HFF-Myc (cell line): ENCODE data around the gene CFAP410.

Source experiments
- DNase-seq: peaks from one replicate; pipeline ENCODE4 v3.0.0-alpha.2; 2011; ENCODE audit warnings: low read depth; ENCODE audit errors: extremely low read depth
- H3K4me3 ChIP-seq: replicated peaks from 2 replicates; pipeline ENCODE4 v1.5.1; 2011; ENCODE audit warnings: low read depth, mild to moderate bottlenecking, control low read depth, low read length
- CTCF ChIP-seq: IDR thresholded peaks from 2 replicates; pipeline ENCODE4 v1.5.1; 2012; ENCODE audit warnings: mild to moderate bottlenecking, low read depth, low read length, control low read depth; ENCODE audit errors: missing control alignments

Gene CFAP410

GRCh38 chr21:44320847-44321246, 18.3 kb downstream of the CFAP410 start:
- TF ChIP-seq CTCF = no peak
- no peak overlapping the region for H3K4me3 ChIP-seq
- no peak for DNase-seq

DNA sequence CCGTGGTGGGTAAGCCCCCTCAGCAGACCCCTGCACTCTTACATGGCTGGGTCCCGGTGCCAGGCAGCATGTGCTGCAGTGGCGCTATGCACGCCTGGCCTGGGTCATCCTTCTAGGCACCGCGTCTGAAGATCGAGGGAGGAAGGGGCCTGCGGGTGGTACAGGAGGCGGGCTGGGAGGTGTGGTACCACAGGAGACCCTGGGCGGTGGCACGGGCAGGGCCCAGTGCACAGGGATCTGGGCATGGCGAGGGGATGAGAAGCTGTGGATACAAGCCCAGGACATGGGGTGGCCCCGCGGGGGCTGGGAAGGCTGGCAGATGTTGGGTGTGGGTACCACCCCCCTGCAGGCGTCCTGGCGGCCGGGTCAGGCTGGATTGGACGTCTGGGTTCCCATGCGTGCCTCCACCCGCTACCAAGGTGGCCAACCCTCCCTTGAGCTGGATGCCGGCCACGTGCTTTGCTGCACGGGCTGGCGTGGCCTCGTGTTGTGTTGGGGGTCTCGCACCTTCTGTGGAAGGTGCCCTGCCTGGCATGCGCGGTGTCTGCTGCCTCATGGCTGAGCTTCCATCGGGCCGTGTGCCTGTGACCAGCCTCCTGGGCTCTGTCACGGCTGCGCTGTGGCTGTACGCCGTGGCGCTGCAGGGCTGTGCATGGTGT, 19.7 kb downstream of the CFAP410 start:
- DNase-seq = no peak
- no peak for TF ChIP-seq CTCF
- no peak overlapping the region for H3K4me3 ChIP-seq

DNA sequence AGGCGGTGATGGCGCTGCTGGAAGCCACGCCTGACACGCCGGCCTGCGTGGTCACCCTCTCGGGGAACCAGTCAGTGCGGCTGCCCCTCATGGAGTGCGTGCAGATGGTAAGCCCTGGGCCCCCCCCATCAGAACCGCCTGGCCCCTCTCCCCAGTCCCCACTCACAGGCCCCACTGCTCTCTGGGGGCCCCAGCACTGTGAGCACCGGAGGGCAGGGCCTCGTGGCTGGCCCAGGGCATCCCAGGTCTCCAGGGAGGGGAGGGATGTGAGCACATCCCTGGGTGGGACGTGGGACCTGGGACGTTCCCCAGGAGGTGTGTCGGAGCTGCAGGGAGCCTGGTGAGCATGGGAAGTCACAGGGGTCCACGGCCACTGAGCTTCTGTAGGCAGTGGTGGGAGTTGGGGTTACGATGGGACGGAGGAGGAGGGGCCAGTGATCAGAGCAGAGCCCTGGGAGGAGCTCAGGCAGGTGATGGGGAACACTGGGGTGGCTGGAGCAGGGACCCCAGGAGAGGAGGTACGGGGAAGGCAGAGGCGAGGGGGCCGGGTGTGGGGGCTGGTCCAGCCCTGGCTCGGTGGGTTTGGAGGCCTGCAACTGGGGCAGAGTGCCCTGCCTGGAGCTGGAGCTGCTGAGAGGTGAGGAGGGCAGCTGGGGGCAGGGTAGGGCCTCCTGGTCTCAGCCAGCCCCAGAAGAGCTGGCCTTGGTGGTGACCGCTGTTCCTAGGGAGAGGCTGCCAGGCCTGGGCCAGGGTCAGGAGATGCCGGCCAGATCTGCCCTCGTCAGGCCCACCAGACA, 20.5 kb downstream of the CFAP410 start:
- no peak for DNase-seq
- H3K4me3 ChIP-seq = no peak overlapping the region
- TF ChIP-seq CTCF = no peak

DNA sequence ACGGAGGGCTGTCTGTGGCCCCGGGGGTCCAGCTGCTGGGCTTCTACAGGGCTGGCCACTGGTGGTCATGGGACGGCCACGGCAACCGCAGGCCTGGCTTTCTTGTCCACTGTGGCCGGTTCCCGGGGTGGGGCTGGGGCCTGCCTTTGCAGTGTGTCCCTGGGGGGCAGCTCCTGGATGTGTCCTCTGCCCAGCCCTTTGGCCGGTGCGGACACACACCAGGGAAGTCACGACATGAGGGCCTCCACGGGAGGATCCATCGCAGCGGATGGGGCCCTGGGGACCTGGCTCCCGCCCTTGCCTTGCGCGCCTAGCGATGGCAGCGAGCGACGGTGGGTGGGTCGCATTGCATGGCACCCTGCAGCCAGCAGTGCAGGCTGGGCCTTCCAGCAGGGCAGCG, 21.3 kb downstream of the CFAP410 start:
- TF ChIP-seq CTCF = no peak
- DNase-seq = no peak
- no peak overlapping the region for H3K4me3 ChIP-seq

DNA sequence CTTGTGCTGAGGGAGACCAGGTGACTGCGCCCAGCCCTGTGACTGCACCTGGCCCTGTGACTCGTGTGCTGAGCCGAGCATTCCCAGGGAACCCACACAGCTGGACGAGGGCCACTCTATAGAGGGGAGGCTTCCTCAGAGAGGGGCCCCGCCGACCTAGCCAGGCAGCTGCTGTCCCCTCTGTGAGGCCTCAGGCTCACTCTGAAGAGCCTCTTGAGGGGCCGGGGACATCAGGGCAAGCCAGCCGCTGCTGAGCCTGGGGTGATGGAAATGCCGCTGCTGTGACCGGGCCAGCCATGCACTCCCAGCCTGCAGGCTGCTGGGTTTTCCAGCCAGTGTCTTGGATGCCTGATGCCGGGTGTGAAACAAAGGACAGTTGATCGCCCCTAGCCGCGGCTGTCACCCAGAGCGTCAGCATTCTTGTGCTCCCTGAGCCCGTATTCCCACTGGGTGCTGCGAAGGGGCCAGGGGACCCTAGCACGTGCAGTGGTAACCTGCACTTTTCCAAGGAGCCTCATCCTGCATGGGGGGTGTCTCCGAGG, 21.9 kb downstream of the CFAP410 start:
- no peak for TF ChIP-seq CTCF
- DNase-seq = no peak
- H3K4me3 ChIP-seq = no peak overlapping the region

- DNase-seq = no peak
- TF ChIP-seq CTCF = no peak
- no peak overlapping the region for H3K4me3 ChIP-seq
Observed at GRCh38 chr21:44316277-44316900, 22.8 kb downstream of the CFAP410 start.
